Naive thymus-derived CD8-positive, alpha-beta T cell (primary cell): Measurements from ENCODE around the gene BEAN1. TPM values are rescaled to one million over a fixed set of nuclear protein-coding genes. Genes with fewer than 3 reads are reported as not detected.

Experiments used
- ATAC-seq, 2 donors: fragments of 150-1000 bp; cut with Tn5 transposase in 1 of 2; sonication (Bioruptor Pico), chemical (Tn5 transposase) in 1 of 2; 1 replicate in 1 of 2; 2 replicates in 1 of 2; pipeline ENCODE4 v1.10.0; 2021; ENCODE audit warnings: mild to moderate bottlenecking in 2 of 2, moderate library complexity in 2 of 2
- POLR2A ChIA-PET: fragments of 350-600 bp; sonication (Branson Sonifier 250); formaldehyde crosslinking; loops from one replicate; lab custom pipeline; 2021; ENCODE audit warnings: antibody characterized with exemption; lab: Charles Lee
- DNase-seq, 10 donors: peaks; one replicate each; pipeline versions ENCODE4 v3.0.0 to v3.0.0-alpha.2; 2020 to 2022
- H3K27ac Mint-ChIP-seq, 10 donors: one replicate each; pipeline ENCODE4 v1.8.0; 2020 to 2022; ENCODE audit warnings: mild to moderate bottlenecking in 10 of 10, mixed read lengths in 10 of 10, moderate library complexity in 4 of 10, inconsistent platforms in 1 of 10
- H3K27me3 Mint-ChIP-seq, 5 donors: one replicate each; pipeline ENCODE4 v1.8.0; 2021 to 2022; ENCODE audit warnings: mixed read lengths in 5 of 5
- H3K36me3 Mint-ChIP-seq, 3 donors: one replicate each; pipeline ENCODE4 v1.8.0; 2020 to 2022; ENCODE audit warnings: mixed read lengths in 3 of 3, mild to moderate bottlenecking in 2 of 3, inconsistent platforms in 1 of 3
- H3K4me1 Mint-ChIP-seq, 4 donors: one replicate each; pipeline ENCODE4 v1.8.0; 2021 to 2022; ENCODE audit warnings: mixed read lengths in 4 of 4
- H3K4me3 Mint-ChIP-seq, 10 donors: one replicate each; pipeline ENCODE4 v1.8.0; 2020 to 2022; ENCODE audit warnings: mild to moderate bottlenecking in 10 of 10, mixed read lengths in 10 of 10, moderate library complexity in 6 of 10, inconsistent platforms in 1 of 10
- H3K9me3 Mint-ChIP-seq, 9 donors: one replicate each; pipeline ENCODE4 v1.8.0; 2020 to 2022; ENCODE audit warnings: mixed read lengths in 9 of 9, mild to moderate bottlenecking in 3 of 9, inconsistent platforms in 1 of 9, moderate library complexity in 1 of 9
- polyA plus RNA-seq, 3 donors: library from polyadenylated mRNA; unstranded; fragments of 300-500 nt; fragmentation: Illumina TruSeq; gene quantifications; one replicate each; pipeline ENCODE4 v1.2.3, GENCODE V29; 2021
- total RNA-seq, 8 experiments: library from RNA in 2 of 8; stranded (reverse) in 2 of 8; gene quantifications; one replicate each; pipeline ENCODE4 v1.2.3 and lab custom pipeline; 2021 to 2026

The BEAN1 gene
- total and polyA plus RNA-seq, 5 experiments from 2014 or later = not detected

- Mint-ChIP-seq H3K4me1 (peaks cover 0 to 6% (median 3%) of the 10 kb centered on the region in 4 donors), H3K36me3 (peaks cover 0 to 7% (median 0%) of the 10 kb centered on the region in 3 donors), H3K4me3 (no peak overlapping the region), H3K27ac (peak overlapping the region in 2 of 10 donors; percentile 9 to 68), H3K27me3 (peaks cover 3 to 13% (median 9%) of the 10 kb centered on the region in 5 donors), H3K9me3 (peaks cover 0 to 10% (median 0%) of the 10 kb centered on the region in 9 donors)
- POLR2A ChIA-PET = interaction anchor here (0.6 kb wide), 1 partner anchor 89 kb away, joined by 3 read pairs; no protein-coding TSS in a partner anchor
- ATAC-seq = no peak
- no peak for DNase-seq
Observed at GRCh38 chr16:66416939-66417700, 10.0 kb upstream of the BEAN1 start.

GRCh38 chr16:66418165-66418962 lies 8.7 kb upstream of the BEAN1 start:
- H3K27me3 Mint-ChIP-seq = peaks cover 11 to 23% (median 18%) of the 10 kb centered on the region in 5 donors
- peaks cover 0 to 2% (median 0%) of the 10 kb centered on the region in 9 donors for H3K9me3 Mint-ChIP-seq
- H3K27ac Mint-ChIP-seq = peak overlapping the region in 3 of 10 donors; percentile 52 to 69 (median 54)
- ATAC-seq (no peak), DNase-seq (peak in 1 of 10 donors; percentile 7)
- H3K36me3 Mint-ChIP-seq = no peaks in the 10 kb centered on the region
- POLR2A ChIA-PET = no interaction called here
- peaks cover 0 to 6% (median 3%) of the 10 kb centered on the region in 4 donors for H3K4me1 Mint-ChIP-seq
- H3K4me3 Mint-ChIP-seq = no peak overlapping the region

- peak in 1 of 10 donors; percentile 2 for DNase-seq
- Mint-ChIP-seq H3K4me1 (peaks cover 0 to 6% (median 2%) of the 10 kb centered on the region in 4 donors), H3K27me3 (peaks cover 11 to 29% (median 26%) of the 10 kb centered on the region in 5 donors), H3K36me3 (no peaks in the 10 kb centered on the region), H3K4me3 (no peak overlapping the region), H3K9me3 (peaks cover 0 to 2% (median 0%) of the 10 kb centered on the region in 9 donors), H3K27ac (no peak overlapping the region)
- no peak for ATAC-seq
- POLR2A ChIA-PET = no interaction called here
Observed at GRCh38 chr16:66419527-66419926, 7.6 kb upstream of the BEAN1 start.

GRCh38 chr16:66420396-66420795 lies 6.7 kb upstream of the BEAN1 start:
- POLR2A ChIA-PET = interaction anchor here (0.6 kb wide), 1 partner anchor 13 kb away, joined by 5 read pairs; no protein-coding TSS in a partner anchor
- no peak overlapping the region for H3K4me3 Mint-ChIP-seq
- no peak for DNase-seq
- H3K36me3 Mint-ChIP-seq = no peaks in the 10 kb centered on the region
- H3K9me3 Mint-ChIP-seq = peaks cover 0 to 2% (median 0%) of the 10 kb centered on the region in 9 donors
- peaks cover 0 to 6% (median under 1%) of the 10 kb centered on the region in 4 donors for H3K4me1 Mint-ChIP-seq
- no peak overlapping the region for H3K27ac Mint-ChIP-seq
- H3K27me3 Mint-ChIP-seq = peaks cover 14 to 38% (median 31%) of the 10 kb centered on the region in 5 donors
- no peak for ATAC-seq

GRCh38 chr16:66421891-66422290 lies 5.2 kb upstream of the BEAN1 start:
- ATAC-seq = no peak
- H3K36me3 Mint-ChIP-seq = peaks cover 0 to 2% (median 0%) of the 10 kb centered on the region in 3 donors

GRCh38 chr16:66422366-66422765 lies 4.7 kb upstream of the BEAN1 start:
- no peak for DNase-seq
- POLR2A ChIA-PET = no interaction called here
- no peak for ATAC-seq
- H3K4me1 Mint-ChIP-seq = peaks cover 2 to 12% (median 3%) of the 10 kb centered on the region in 4 donors
- peaks cover 19 to 54% (median 37%) of the 10 kb centered on the region in 5 donors for H3K27me3 Mint-ChIP-seq
- H3K9me3 Mint-ChIP-seq = peaks cover 0 to 2% (median 0%) of the 10 kb centered on the region in 9 donors
- peaks cover 0 to 2% (median 0%) of the 10 kb centered on the region in 3 donors for H3K36me3 Mint-ChIP-seq
- H3K27ac Mint-ChIP-seq = no peak overlapping the region
- H3K4me3 Mint-ChIP-seq = no peak overlapping the region

More at GRCh38 chr16:66421891-66422290, 5.2 kb upstream of the BEAN1 start:
- Mint-ChIP-seq H3K27ac (no peak overlapping the region), H3K4me1 (peaks cover 2 to 12% (median 4%) of the 10 kb centered on the region in 4 donors), H3K4me3 (no peak overlapping the region), H3K9me3 (peaks cover 0 to 2% (median 0%) of the 10 kb centered on the region in 9 donors), H3K27me3 (peaks cover 19 to 53% (median 37%) of the 10 kb centered on the region in 5 donors)
- POLR2A ChIA-PET = no interaction called here
- no peak for DNase-seq

GRCh38 chr16:66423177-66423576 lies 3.9 kb upstream of the BEAN1 start:
- Mint-ChIP-seq H3K9me3 (peaks cover 0 to 2% (median 0%) of the 10 kb centered on the region in 9 donors), H3K36me3 (peaks cover 0 to 2% (median 0%) of the 10 kb centered on the region in 3 donors), H3K27ac (no peak overlapping the region), H3K4me3 (no peak overlapping the region), H3K4me1 (peaks cover 2 to 8% (median 6%) of the 10 kb centered on the region in 4 donors), H3K27me3 (peaks cover 19 to 56% (median 38%) of the 10 kb centered on the region in 5 donors)
- ATAC-seq (no peak), DNase-seq (no peak)
- POLR2A ChIA-PET = no interaction called here

- Mint-ChIP-seq H3K4me1 (peaks cover 2 to 12% (median 10%) of the 10 kb centered on the region in 4 donors), H3K36me3 (peaks cover 0 to 2% (median 0%) of the 10 kb centered on the region in 3 donors)
Observed at GRCh38 chr16:66425651-66426050, 1.4 kb upstream of the BEAN1 start.

GRCh38 chr16:66426112-66427035 lies 721 bp upstream of the BEAN1 start:
- Mint-ChIP-seq H3K27ac (peak overlapping the region in 1 of 10 donors; percentile 41), H3K9me3 (peaks cover 0 to 2% (median 0%) of the 10 kb centered on the region in 9 donors), H3K36me3 (peaks cover 0 to 2% (median 0%) of the 10 kb centered on the region in 3 donors), H3K4me1 (peaks cover 2 to 12% (median 10%) of the 10 kb centered on the region in 4 donors), H3K4me3 (peak overlapping the region in 9 of 10 donors; percentile 29 to 74 (median 59)), H3K27me3 (peaks cover 26 to 76% (median 63%) of the 10 kb centered on the region in 5 donors)
- ATAC-seq (peak; percentile 27 to 56), DNase-seq (no peak)
- POLR2A ChIA-PET = no interaction called here

More at GRCh38 chr16:66425651-66426050, 1.4 kb upstream of the BEAN1 start:
- peaks cover 26 to 69% (median 61%) of the 10 kb centered on the region in 5 donors for H3K27me3 Mint-ChIP-seq
- no peak overlapping the region for H3K27ac Mint-ChIP-seq
- DNase-seq (no peak), ATAC-seq (no peak)
- POLR2A ChIA-PET = no interaction called here
- H3K9me3 Mint-ChIP-seq = peaks cover 0 to 2% (median 0%) of the 10 kb centered on the region in 9 donors
- peak overlapping the region in 7 of 10 donors; percentile 15 to 49 (median 32) for H3K4me3 Mint-ChIP-seq

GRCh38 chr16:66427871-66428681 lies 981 bp downstream of the BEAN1 start:
- peak; percentile 37 to 49 for ATAC-seq
- H3K4me1 Mint-ChIP-seq = peaks cover 2 to 12% (median 10%) of the 10 kb centered on the region in 4 donors
- peak overlapping the region in 9 of 10 donors; percentile 42 to 80 (median 51) for H3K4me3 Mint-ChIP-seq
- peaks cover 0 to 2% (median 0%) of the 10 kb centered on the region in 9 donors for H3K9me3 Mint-ChIP-seq
- no peak for DNase-seq
- POLR2A ChIA-PET = no interaction called here
- H3K27me3 Mint-ChIP-seq = peaks cover 28 to 82% (median 64%) of the 10 kb centered on the region in 5 donors
- H3K36me3 Mint-ChIP-seq = peaks cover 0 to 2% (median 0%) of the 10 kb centered on the region in 3 donors
- H3K27ac Mint-ChIP-seq = peak overlapping the region in 1 of 10 donors; percentile 49
